Astrocyte (in vitro differentiated cells and primary cell): Measurements from ENCODE around the gene AGA. TPM values are rescaled to one million over a fixed set of nuclear protein-coding genes. Genes with fewer than 3 reads are reported as not detected.
A peak's percentile ranks its signal among the peaks of the same experiment; 100 is the strongest.

ENCODE experiments used
- DNase-seq: peaks from one replicate; pipeline ENCODE4 v3.0.0-alpha.2; 2010; ENCODE audit warnings: low read depth
- FAIRE-seq: peaks from 2 replicates; lab custom pipeline; 2011; peaks lifted over from hg19 to GRCh38; lab: Jason Lieb, UNC
- H2AFZ ChIP-seq: 2 replicates; pipeline ENCODE4 v1.6.0; 2012; ENCODE audit warnings: low read depth, low read length, inconsistent platforms
- H3K27ac ChIP-seq: 2 replicates; pipeline ENCODE4 v1.5.1; 2011; ENCODE audit warnings: low read depth, low read length, inconsistent platforms
- H3K27me3 ChIP-seq: 2 replicates; pipeline ENCODE4 v1.6.0; 2011; ENCODE audit warnings: low read length, inconsistent platforms; ENCODE audit not compliant: insufficient read depth
- H3K36me3 ChIP-seq: 2 replicates; pipeline ENCODE4 v1.5.1; 2011; ENCODE audit warnings: low read length, inconsistent platforms; ENCODE audit not compliant: insufficient read depth
- H3K4me1 ChIP-seq: 2 replicates; pipeline ENCODE4 v1.5.1; 2011; ENCODE audit warnings: low read length, inconsistent platforms; ENCODE audit not compliant: insufficient read depth
- H3K4me2 ChIP-seq: 2 replicates; pipeline ENCODE4 v1.6.0; 2012; ENCODE audit warnings: low read length, inconsistent platforms
- H3K4me3 ChIP-seq: 2 replicates; pipeline ENCODE4 v1.5.1; 2011; ENCODE audit warnings: low read depth, mild to moderate bottlenecking, low read length, inconsistent platforms; ENCODE audit not compliant: insufficient read depth
- H3K79me2 ChIP-seq: 2 replicates; pipeline ENCODE4 v1.6.0; 2012; ENCODE audit warnings: mild to moderate bottlenecking, low read length, inconsistent platforms; ENCODE audit not compliant: insufficient read depth
- H3K9ac ChIP-seq: 2 replicates; pipeline ENCODE4 v1.6.0; 2012; ENCODE audit warnings: mild to moderate bottlenecking, low read length, inconsistent platforms
- H3K9me3 ChIP-seq: 2 replicates; pipeline ENCODE4 v1.5.1; 2012; ENCODE audit warnings: low read depth, mild to moderate bottlenecking, low read length, inconsistent platforms; ENCODE audit not compliant: insufficient read depth
- H4K20me1 ChIP-seq: 2 replicates; pipeline ENCODE4 v1.6.0; 2012; ENCODE audit warnings: low read length, inconsistent platforms; ENCODE audit not compliant: insufficient read depth
- H3K27ac Mint-ChIP-seq: one replicate; pipeline ENCODE4 v1.8.0; 2021; ENCODE audit warnings: mild to moderate bottlenecking, mixed read lengths; ENCODE audit not compliant: unreplicated experiment
- H3K27me3 Mint-ChIP-seq: one replicate; pipeline ENCODE4 v1.8.0; 2021; ENCODE audit warnings: low read depth, mixed read lengths; ENCODE audit not compliant: unreplicated experiment
- H3K36me3 Mint-ChIP-seq: one replicate; pipeline ENCODE4 v1.8.0; 2021; ENCODE audit warnings: low read depth, mixed read lengths; ENCODE audit not compliant: unreplicated experiment
- H3K4me1 Mint-ChIP-seq: one replicate; pipeline ENCODE4 v1.8.0; 2021; ENCODE audit warnings: low read depth, mixed read lengths; ENCODE audit not compliant: unreplicated experiment
- H3K4me3 Mint-ChIP-seq: one replicate; pipeline ENCODE4 v1.8.0; 2021; ENCODE audit warnings: mild to moderate bottlenecking, moderate library complexity, mixed read lengths; ENCODE audit not compliant: unreplicated experiment
- H3K9me3 Mint-ChIP-seq: one replicate; pipeline ENCODE4 v1.8.0; 2021; ENCODE audit warnings: mild to moderate bottlenecking, mixed read lengths; ENCODE audit not compliant: unreplicated experiment
- EZH2 ChIP-seq: IDR thresholded peaks from 2 replicates; pipeline ENCODE4 v1.6.1; 2012; ENCODE audit warnings: mild to moderate bottlenecking, low read length, inconsistent platforms; ENCODE audit not compliant: insufficient read depth
- total RNA-seq: library from RNA; stranded (reverse); gene quantifications from 2 replicates; pipeline ENCODE4 v1.2.1, GENCODE V29; 2021
- TF ChIP-seq, protein P1 (sequence below): IDR thresholded peaks from 2 replicates; pipeline ENCODE4 v1.5.1; 2011; ENCODE audit warnings: low read depth, mild to moderate bottlenecking, inconsistent platforms, low read length, moderate library complexity; ENCODE audit not compliant: insufficient read depth

Gene AGA
- total RNA-seq, 1 donor from 2014 or later: 15.1 TPM

DNA sequence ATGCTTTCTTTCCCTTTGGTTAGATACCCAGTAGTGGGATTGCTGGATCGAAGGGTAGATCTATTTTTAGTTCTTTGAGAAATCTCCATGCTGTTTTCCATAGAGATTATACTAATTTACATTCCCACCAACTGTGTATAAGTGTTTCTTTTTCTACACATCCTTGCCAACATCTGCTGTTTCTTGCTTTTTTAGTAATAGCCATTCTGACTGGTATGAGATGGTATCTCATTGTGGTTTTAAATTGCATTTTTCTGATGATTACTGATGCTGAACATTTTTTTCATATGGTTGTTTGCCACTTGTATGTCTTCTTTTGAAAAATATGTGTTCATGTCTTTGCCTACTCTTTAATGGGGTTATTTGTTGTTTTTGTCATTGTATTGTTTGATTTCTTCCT lies 6.6 kb upstream of the AGA start:
- H3K79me2 ChIP-seq: no peaks in the 10 kb centered on the region
- H3K9me3 Mint-ChIP-seq: no peaks in the 10 kb centered on the region
- H3K4me2 ChIP-seq: peak overlapping the region; percentile 9
- H3K9ac ChIP-seq: no peak overlapping the region
- H3K4me1 Mint-ChIP-seq: peaks cover 10% of the 10 kb centered on the region
- no peaks in the 10 kb centered on the region for H3K36me3 ChIP-seq
- FAIRE-seq (peak; percentile 82), DNase-seq (peak; percentile 90)
- no peaks in the 10 kb centered on the region for H3K27me3 Mint-ChIP-seq
- H3K36me3 Mint-ChIP-seq: no peaks in the 10 kb centered on the region
- no peak overlapping the region for H3K4me3 Mint-ChIP-seq
- H3K4me1 ChIP-seq: no peaks in the 10 kb centered on the region
- no peak overlapping the region for H3K4me3 ChIP-seq
- peak overlapping the region; percentile 15 for H3K27ac Mint-ChIP-seq
- H3K27me3 ChIP-seq: no peaks in the 10 kb centered on the region
- no peak overlapping the region for H3K27ac ChIP-seq
- H4K20me1 ChIP-seq: no peaks in the 10 kb centered on the region
- no peaks in the 10 kb centered on the region for H3K9me3 ChIP-seq
- no peak for TF ChIP-seq EZH2
- TF ChIP-seq, protein P1, sequence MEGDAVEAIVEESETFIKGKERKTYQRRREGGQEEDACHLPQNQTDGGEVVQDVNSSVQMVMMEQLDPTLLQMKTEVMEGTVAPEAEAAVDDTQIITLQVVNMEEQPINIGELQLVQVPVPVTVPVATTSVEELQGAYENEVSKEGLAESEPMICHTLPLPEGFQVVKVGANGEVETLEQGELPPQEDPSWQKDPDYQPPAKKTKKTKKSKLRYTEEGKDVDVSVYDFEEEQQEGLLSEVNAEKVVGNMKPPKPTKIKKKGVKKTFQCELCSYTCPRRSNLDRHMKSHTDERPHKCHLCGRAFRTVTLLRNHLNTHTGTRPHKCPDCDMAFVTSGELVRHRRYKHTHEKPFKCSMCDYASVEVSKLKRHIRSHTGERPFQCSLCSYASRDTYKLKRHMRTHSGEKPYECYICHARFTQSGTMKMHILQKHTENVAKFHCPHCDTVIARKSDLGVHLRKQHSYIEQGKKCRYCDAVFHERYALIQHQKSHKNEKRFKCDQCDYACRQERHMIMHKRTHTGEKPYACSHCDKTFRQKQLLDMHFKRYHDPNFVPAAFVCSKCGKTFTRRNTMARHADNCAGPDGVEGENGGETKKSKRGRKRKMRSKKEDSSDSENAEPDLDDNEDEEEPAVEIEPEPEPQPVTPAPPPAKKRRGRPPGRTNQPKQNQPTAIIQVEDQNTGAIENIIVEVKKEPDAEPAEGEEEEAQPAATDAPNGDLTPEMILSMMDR: no peak
- H2AFZ ChIP-seq: no peak overlapping the region

DNA sequence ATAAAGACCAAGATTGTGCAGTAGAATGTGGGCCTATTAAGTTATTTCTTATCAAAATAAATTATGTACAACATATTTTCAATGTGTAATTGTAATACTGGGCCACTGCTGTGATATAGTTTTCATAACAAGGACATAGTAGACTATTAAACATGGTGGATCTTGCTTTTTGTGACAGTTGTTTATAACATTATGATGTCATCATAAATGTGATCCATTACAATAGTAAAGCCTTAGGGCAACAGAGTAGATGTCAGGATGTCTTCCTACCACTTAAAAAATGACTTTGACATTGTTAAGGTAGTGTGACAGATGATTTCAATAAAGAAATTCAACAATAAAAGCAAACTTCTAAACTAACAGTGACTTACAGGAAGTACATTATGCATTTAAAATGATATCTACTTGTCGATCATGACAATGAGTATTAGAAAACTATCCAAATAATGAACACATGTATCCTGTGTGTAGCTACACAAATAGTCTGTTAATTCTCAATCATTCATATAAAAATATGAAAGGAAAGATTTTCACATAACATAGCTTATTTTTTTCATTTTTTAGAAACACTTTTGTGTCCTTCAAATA lies 5.3 kb upstream of the AGA start:
- TF ChIP-seq EZH2: no peak
- TF ChIP-seq, protein P1: no peak
- Histone ChIP-seq H3K9ac (no peak overlapping the region), H3K4me2 (no peak overlapping the region), H3K4me1 (peaks cover 6% of the 10 kb centered on the region), H3K9me3 (no peaks in the 10 kb centered on the region), H4K20me1 (no peaks in the 10 kb centered on the region), H3K79me2 (no peaks in the 10 kb centered on the region), H3K27ac (no peak overlapping the region), H3K4me3 (no peak overlapping the region), H3K36me3 (no peaks in the 10 kb centered on the region), H2AFZ (no peak overlapping the region), H3K27me3 (no peaks in the 10 kb centered on the region)
- Mint-ChIP-seq H3K27me3 (no peaks in the 10 kb centered on the region), H3K36me3 (no peaks in the 10 kb centered on the region), H3K9me3 (no peaks in the 10 kb centered on the region), H3K27ac (no peak overlapping the region), H3K4me3 (no peak overlapping the region), H3K4me1 (peaks cover 12% of the 10 kb centered on the region)
- FAIRE-seq (no peak), DNase-seq (no peak)

DNA sequence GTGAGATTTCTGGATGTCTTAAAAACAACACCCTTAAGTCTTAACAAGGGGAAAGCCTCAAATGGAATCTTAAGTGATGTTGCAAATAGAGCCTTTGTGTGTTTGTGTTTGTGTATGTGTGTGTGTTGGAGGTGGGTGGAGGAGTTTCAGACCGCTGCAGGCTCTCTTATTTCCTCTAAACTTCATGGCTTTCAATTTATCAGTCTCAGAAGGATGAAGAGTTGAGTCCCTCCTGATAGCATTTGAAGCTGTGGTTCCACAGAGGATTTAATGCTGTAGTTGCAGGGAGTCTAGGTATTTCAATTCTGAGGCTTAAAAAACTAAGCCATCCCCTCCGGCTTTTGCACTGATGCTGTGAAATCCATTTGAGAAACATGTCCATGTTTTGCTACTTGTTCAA lies 4.3 kb upstream of the AGA start:
- Mint-ChIP-seq H3K4me1 (peaks cover 12% of the 10 kb centered on the region), H3K27me3 (no peaks in the 10 kb centered on the region), H3K36me3 (no peaks in the 10 kb centered on the region), H3K4me3 (peak overlapping the region; percentile 16), H3K27ac (no peak overlapping the region), H3K9me3 (no peaks in the 10 kb centered on the region)
- Histone ChIP-seq H3K4me2 (no peak overlapping the region), H3K9me3 (no peaks in the 10 kb centered on the region), H3K9ac (no peak overlapping the region), H4K20me1 (no peaks in the 10 kb centered on the region), H3K36me3 (no peaks in the 10 kb centered on the region), H3K79me2 (no peaks in the 10 kb centered on the region), H3K27ac (no peak overlapping the region), H3K27me3 (no peaks in the 10 kb centered on the region), H3K4me1 (peaks cover 6% of the 10 kb centered on the region), H2AFZ (no peak overlapping the region), H3K4me3 (no peak overlapping the region)
- TF ChIP-seq EZH2: no peak
- TF ChIP-seq, protein P1: no peak
- DNase-seq (no peak), FAIRE-seq (no peak)
